ENCODE measurements around the gene PPP1R14C.

PPP1R14C gene

GRCh38 chr6:150150458-150150820 is 7.6 kb downstream of the PPP1R14C start:
- no peak overlapping the region for H3K4me3 ChIP-seq (ENCODE audit: control insufficient read depth, low read depth, low read length)
- DNase-seq (ENCODE audit: low read depth) = no peak
- no peak for TF ChIP-seq CTCF (IDR thresholded peaks at IDR 0.05; ENCODE audit: control insufficient read depth, insufficient read depth, low read depth, low read length, missing control alignments)

GRCh38 chr6:150150821-150151646 is 8.2 kb downstream of the PPP1R14C start:
- no peak for DNase-seq (ENCODE audit: low read depth)
- no peak for TF ChIP-seq CTCF (IDR thresholded peaks at IDR 0.05; ENCODE audit: control insufficient read depth, insufficient read depth, low read depth, low read length, missing control alignments)
- no peak overlapping the region for H3K4me3 ChIP-seq (ENCODE audit: control insufficient read depth, low read depth, low read length)

GRCh38 chr6:150152891-150153876 is 10.3 kb downstream of the PPP1R14C start:
- TF ChIP-seq CTCF (IDR thresholded peaks at IDR 0.05; ENCODE audit: control insufficient read depth, insufficient read depth, low read depth, low read length, missing control alignments) = no peak
- DNase-seq (ENCODE audit: low read depth) = no peak
- H3K4me3 ChIP-seq (ENCODE audit: control insufficient read depth, low read depth, low read length) = no peak overlapping the region

GRCh38 chr6:150153905-150154492 is 11.2 kb downstream of the PPP1R14C start:
- TF ChIP-seq CTCF (IDR thresholded peaks at IDR 0.05; ENCODE audit: control insufficient read depth, insufficient read depth, low read depth, low read length, missing control alignments) = no peak
- H3K4me3 ChIP-seq (ENCODE audit: control insufficient read depth, low read depth, low read length) = no peak overlapping the region
- no peak for DNase-seq (ENCODE audit: low read depth)

- DNase-seq (ENCODE audit: low read depth) = no peak
- no peak overlapping the region for H3K4me3 ChIP-seq (ENCODE audit: control insufficient read depth, low read depth, low read length)
- TF ChIP-seq CTCF (IDR thresholded peaks at IDR 0.05; ENCODE audit: control insufficient read depth, insufficient read depth, low read depth, low read length, missing control alignments) = no peak
These were observed 13.6 kb downstream of the PPP1R14C start for GRCh38 chr6:150156460-150156859.

GRCh38 chr6:150157081-150157480 is 14.2 kb downstream of the PPP1R14C start:
- H3K4me3 ChIP-seq (ENCODE audit: control insufficient read depth, low read depth, low read length) = no peak overlapping the region
- DNase-seq (ENCODE audit: low read depth) = no peak
- TF ChIP-seq CTCF (IDR thresholded peaks at IDR 0.05; ENCODE audit: control insufficient read depth, insufficient read depth, low read depth, low read length, missing control alignments) = no peak
